HG03378 (cell line): ENCODE data around the gene QKI.
A peak's percentile ranks its signal among the peaks of the same experiment; 100 is the strongest.

ENCODE experiments used
- ATAC-seq: cut with Tn5 transposase; IDR thresholded peaks from one replicate; pipeline ENCODE4 v1.9.1; 2021; ENCODE audit warnings: mild to moderate bottlenecking, moderate library complexity; ENCODE audit not compliant: unreplicated experiment

QKI gene

GRCh38 chr6:163527291-163527690 is 112.8 kb downstream of the QKI start:
- no peak for ATAC-seq

GRCh38 chr6:163529605-163530004 is 115.1 kb downstream of the QKI start:
- no peak for ATAC-seq

- ATAC-seq: no peak
These were observed 115.9 kb downstream of the QKI start for GRCh38 chr6:163530406-163530805.

GRCh38 chr6:163531122-163531521 is 116.6 kb downstream of the QKI start:
- no peak for ATAC-seq

GRCh38 chr6:163532526-163533078 is 118.1 kb downstream of the QKI start:
- ATAC-seq: no peak

- ATAC-seq: no peak
These were observed 118.9 kb downstream of the QKI start for GRCh38 chr6:163533443-163533842.

GRCh38 chr6:163536770-163537169 is 122.3 kb downstream of the QKI start:
- ATAC-seq: no peak

- no peak for ATAC-seq
These were observed 123.8 kb downstream of the QKI start for GRCh38 chr6:163538331-163538730.

GRCh38 chr6:163539101-163539762 is 124.7 kb downstream of the QKI start:
- no peak for ATAC-seq

GRCh38 chr6:163543321-163543720 is 128.8 kb downstream of the QKI start:
- no peak for ATAC-seq

GRCh38 chr6:163545370-163545769 is 130.9 kb downstream of the QKI start:
- no peak for ATAC-seq

GRCh38 chr6:163547287-163547686 is 132.8 kb downstream of the QKI start:
- ATAC-seq: no peak

GRCh38 chr6:163548624-163549023 is 134.1 kb downstream of the QKI start:
- no peak for ATAC-seq

GRCh38 chr6:163554032-163554431 is 139.5 kb downstream of the QKI start:
- ATAC-seq: no peak

GRCh38 chr6:163554663-163555062 is 140.1 kb downstream of the QKI start:
- ATAC-seq: peak; percentile 52

- ATAC-seq: no peak
These were observed 145.1 kb downstream of the QKI start for GRCh38 chr6:163559661-163560060.

- ATAC-seq: no peak
These were observed 148.8 kb downstream of the QKI start for GRCh38 chr6:163563318-163563717.

- ATAC-seq: no peak
These were observed 150.0 kb downstream of the QKI start for GRCh38 chr6:163564534-163564933.

- no peak for ATAC-seq
These were observed 150.6 kb downstream of the QKI start for GRCh38 chr6:163565140-163565539.

GRCh38 chr6:163566056-163566455 is 151.5 kb downstream of the QKI start:
- ATAC-seq: no peak

- no peak for ATAC-seq
These were observed 153.8 kb downstream of the QKI start for GRCh38 chr6:163568275-163568674.

- ATAC-seq: no peak
These were observed 156.2 kb downstream of the QKI start for GRCh38 chr6:163570579-163571231.
